NCI-H2171 (cell line): ENCODE results near the gene NUDT7.

Experiments
- DNase-seq: peaks from one replicate; lab custom pipeline; 2025; lab: John Stamatoyannopoulos, UW

NUDT7 gene

GRCh38 chr16:77724174-77724573 is 1.9 kb downstream of the NUDT7 start:
- DNase-seq = no peak

GRCh38 chr16:77729951-77730350 is 7.6 kb downstream of the NUDT7 start:
- DNase-seq = no peak

- no peak for DNase-seq
These were observed 10.1 kb downstream of the NUDT7 start for GRCh38 chr16:77732241-77732946.

- no peak for DNase-seq
These were observed 14.6 kb downstream of the NUDT7 start for GRCh38 chr16:77736879-77737278.

- DNase-seq = no peak
These were observed 16.6 kb downstream of the NUDT7 start for GRCh38 chr16:77738706-77739558.

- no peak for DNase-seq
These were observed 17.2 kb downstream of the NUDT7 start for GRCh38 chr16:77739559-77739892.

GRCh38 chr16:77744141-77744540 is 21.8 kb downstream of the NUDT7 start:
- DNase-seq = no peak

GRCh38 chr16:77745972-77746371 is 23.7 kb downstream of the NUDT7 start:
- DNase-seq = no peak

GRCh38 chr16:77748421-77749005 is 26.2 kb downstream of the NUDT7 start:
- no peak for DNase-seq

GRCh38 chr16:77749415-77749814 is 27.1 kb downstream of the NUDT7 start:
- DNase-seq = no peak

GRCh38 chr16:77758046-77758445 is 35.7 kb downstream of the NUDT7 start:
- DNase-seq = no peak

GRCh38 chr16:77758508-77758907 is 36.2 kb downstream of the NUDT7 start:
- no peak for DNase-seq

GRCh38 chr16:77759201-77759600 is 36.9 kb downstream of the NUDT7 start:
- no peak for DNase-seq

- no peak for DNase-seq
These were observed 37.5 kb downstream of the NUDT7 start for GRCh38 chr16:77759821-77760220.

- no peak for DNase-seq
These were observed 38.5 kb downstream of the NUDT7 start for GRCh38 chr16:77760800-77761199.

- no peak for DNase-seq
These were observed 38.9 kb downstream of the NUDT7 start for GRCh38 chr16:77761204-77761603.

- DNase-seq = no peak
These were observed 39.9 kb downstream of the NUDT7 start for GRCh38 chr16:77762262-77762661.

- no peak for DNase-seq
These were observed 41.7 kb downstream of the NUDT7 start for GRCh38 chr16:77763994-77764393.

GRCh38 chr16:77767211-77767610 is 44.9 kb downstream of the NUDT7 start:
- no peak for DNase-seq

GRCh38 chr16:77767826-77768225 is 45.5 kb downstream of the NUDT7 start:
- no peak for DNase-seq

GRCh38 chr16:77775911-77776909 is 53.9 kb downstream of the NUDT7 start:
- no peak for DNase-seq

- DNase-seq = no peak
These were observed 55.4 kb downstream of the NUDT7 start for GRCh38 chr16:77777745-77778144.
